ENCODE results near the gene GGA2.

Gene GGA2

GRCh38 chr16:23504453-23505179, 5.7 kb downstream of the GGA2 start:
- no peaks in the 10 kb centered on the region for H3K27me3 ChIP-seq (replicated peaks; ENCODE audit: control insufficient read depth, insufficient read depth, low read length)
- peak overlapping the region; percentile 25 for H3K4me3 ChIP-seq (replicated peaks; ENCODE audit: low read depth, low read length)
- DNase-seq (ENCODE audit: extremely low read depth, insufficient read length) = peak; percentile 84
- peaks cover 4% of the 10 kb centered on the region for H3K36me3 ChIP-seq (ENCODE audit: control insufficient read depth, insufficient read depth, low read length)
- TF ChIP-seq CTCF (IDR thresholded peaks at IDR 0.05; ENCODE audit: insufficient read depth, low read length, poor library complexity, severe bottlenecking) = no peak

- TF ChIP-seq CTCF (IDR thresholded peaks at IDR 0.05; ENCODE audit: insufficient read depth, low read length, poor library complexity, severe bottlenecking) = no peak
These were observed 6.2 kb downstream of the GGA2 start for GRCh38 chr16:23504076-23504452.

GRCh38 chr16:23502466-23502865, 7.8 kb downstream of the GGA2 start:
- no peaks in the 10 kb centered on the region for H3K27me3 ChIP-seq (replicated peaks; ENCODE audit: control insufficient read depth, insufficient read depth, low read length)
- no peak for DNase-seq (ENCODE audit: extremely low read depth, insufficient read length)
- no peak overlapping the region for H3K4me3 ChIP-seq (replicated peaks; ENCODE audit: low read depth, low read length)
- no peak for TF ChIP-seq CTCF (IDR thresholded peaks at IDR 0.05; ENCODE audit: insufficient read depth, low read length, poor library complexity, severe bottlenecking)
- H3K36me3 ChIP-seq (ENCODE audit: control insufficient read depth, insufficient read depth, low read length) = peaks cover 4% of the 10 kb centered on the region

More at GRCh38 chr16:23504076-23504452, 6.2 kb downstream of the GGA2 start:
- Histone ChIP-seq H3K4me3 (replicated peaks; ENCODE audit: low read depth, low read length) (peak overlapping the region; percentile 15), H3K36me3 (ENCODE audit: control insufficient read depth, insufficient read depth, low read length) (peaks cover 4% of the 10 kb centered on the region), H3K27me3 (replicated peaks; ENCODE audit: control insufficient read depth, insufficient read depth, low read length) (no peaks in the 10 kb centered on the region)
- no peak for DNase-seq (ENCODE audit: extremely low read depth, insufficient read length)

GRCh38 chr16:23501291-23501690, 9.0 kb downstream of the GGA2 start:
- Histone ChIP-seq H3K27me3 (replicated peaks; ENCODE audit: control insufficient read depth, insufficient read depth, low read length) (no peaks in the 10 kb centered on the region), H3K36me3 (ENCODE audit: control insufficient read depth, insufficient read depth, low read length) (peaks cover 4% of the 10 kb centered on the region), H3K4me3 (replicated peaks; ENCODE audit: low read depth, low read length) (no peak overlapping the region)
- no peak for TF ChIP-seq CTCF (IDR thresholded peaks at IDR 0.05; ENCODE audit: insufficient read depth, low read length, poor library complexity, severe bottlenecking)
- no peak for DNase-seq (ENCODE audit: extremely low read depth, insufficient read length)

- Histone ChIP-seq H3K4me3 (replicated peaks; ENCODE audit: low read depth, low read length) (no peak overlapping the region), H3K27me3 (replicated peaks; ENCODE audit: control insufficient read depth, insufficient read depth, low read length) (no peaks in the 10 kb centered on the region), H3K36me3 (ENCODE audit: control insufficient read depth, insufficient read depth, low read length) (peaks cover 4% of the 10 kb centered on the region)
- no peak for TF ChIP-seq CTCF (IDR thresholded peaks at IDR 0.05; ENCODE audit: insufficient read depth, low read length, poor library complexity, severe bottlenecking)
- no peak for DNase-seq (ENCODE audit: extremely low read depth, insufficient read length)
These were observed 9.4 kb downstream of the GGA2 start for GRCh38 chr16:23500862-23501225.

Data from GM06990 (cell line).